ENCODE results near the gene MFSD6. TPM values are rescaled to one million over a fixed set of nuclear protein-coding genes. Genes with fewer than 3 reads are reported as not detected.

MFSD6 gene
- total and polyA plus RNA-seq, 2 of the 8 experiments (the other 6 are each of a cell fraction or from before 2014, with no cell fraction given), result 1.8 to 5.1 TPM

DNA sequence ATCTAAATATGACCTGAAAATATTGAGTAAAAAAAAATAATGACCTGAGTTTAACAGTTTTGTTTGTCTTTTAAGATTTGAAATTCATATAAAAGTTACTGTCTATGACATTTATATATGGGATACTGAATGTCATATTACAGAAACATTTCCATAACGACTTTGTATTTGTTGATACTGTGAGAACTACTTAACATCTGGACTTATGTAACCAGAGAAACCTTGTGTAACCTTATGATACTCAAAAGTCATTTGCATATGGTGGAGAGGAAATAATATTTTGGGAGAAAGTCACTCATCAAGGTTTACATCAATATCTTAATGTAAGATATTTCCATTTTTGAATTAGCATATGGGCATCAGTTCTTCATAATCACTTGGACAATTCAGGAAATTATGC lies 12.6 kb downstream of the MFSD6 start:
- Histone ChIP-seq H2BK120ac (replicated peaks; ENCODE audit: low read depth, low read length) (no peak overlapping the region), H2BK15ac (ENCODE audit: low read length) (no peak overlapping the region), H3K56ac (replicated peaks; ENCODE audit: insufficient read length, low read depth, low read length) (no peak overlapping the region), H3K23ac (ENCODE audit: insufficient read length) (no peak overlapping the region), H3K27me3 (replicated peaks in 1 of 4; ENCODE audit: control insufficient read depth in 3 of 4, extremely low read depth in 1 of 4, insufficient read depth in 3 of 4, low read length in 3 of 4) (no peaks in the 10 kb centered on the region), H3K4me2 (ENCODE audit: insufficient read depth in 1 of 2, low read depth in 2 of 2, low read length in 2 of 2) (no peak overlapping the region), H3K4me1 (replicated peaks in 1 of 4; ENCODE audit: control insufficient read depth in 3 of 4, insufficient read depth in 4 of 4, low read length in 3 of 4) (no peaks in the 10 kb centered on the region), H3K79me1 (ENCODE audit: low read depth, low read length) (no peaks in the 10 kb centered on the region), H3K36me3 (ENCODE audit: control insufficient read depth in 2 of 4, insufficient read depth in 4 of 4, low read length in 3 of 4) (no peaks in the 10 kb centered on the region), H3K4ac (replicated peaks; ENCODE audit: insufficient read length, low read depth, low read length) (no peak overlapping the region), H3K18ac (ENCODE audit: extremely low read depth, low read length) (no peak overlapping the region), H3K79me2 (ENCODE audit: control insufficient read depth in 1 of 2, insufficient read depth in 2 of 2, low read length in 2 of 2) (no peaks in the 10 kb centered on the region), H3K9ac (replicated peaks in 1 of 4; ENCODE audit: extremely low read depth in 1 of 4, low read depth in 3 of 4, low read length in 3 of 4) (no peak overlapping the region), H3K9me3 (ENCODE audit: insufficient read depth in 2 of 2, low read depth in 1 of 2, low read length in 1 of 2) (no peaks in the 10 kb centered on the region), H3K4me3 (ENCODE audit: extremely low read depth in 1 of 4, insufficient read depth in 2 of 4, low read depth in 3 of 4, low read length in 4 of 4) (no peak overlapping the region), H2BK20ac (ENCODE audit: low read length) (no peak overlapping the region), H3K27ac (ENCODE audit: low read depth, low read length) (no peak overlapping the region), H4K91ac (replicated peaks; ENCODE audit: insufficient read length, low read length) (no peak overlapping the region), H2AK5ac (ENCODE audit: low read depth, low read length) (no peak overlapping the region), H3K14ac (ENCODE audit: insufficient read length) (no peak overlapping the region), H2BK5ac (ENCODE audit: low read depth, low read length) (no peak overlapping the region), H3K23me2 (ENCODE audit: low read depth, low read length) (no peaks in the 10 kb centered on the region), H4K8ac (ENCODE audit: extremely low read depth, insufficient read depth, low read length) (no peak overlapping the region), H4K5ac (ENCODE audit: insufficient read length, low read depth, low read length) (no peak overlapping the region), H2AFZ (ENCODE audit: low read length) (no peak overlapping the region), H2BK12ac (ENCODE audit: low read depth, low read length) (no peak overlapping the region), H4K20me1 (replicated peaks in 1 of 2; ENCODE audit: control insufficient read depth in 1 of 2, insufficient read depth in 2 of 2, low read length in 2 of 2) (no peaks in the 10 kb centered on the region)
- CTCF ChIA-PET (ENCODE audit: partially characterized antibody), result no interaction called here
- no peak for DNase-seq (ENCODE audit: low read depth in 1 of 2, low spot score in 2 of 2)
- 81% methylated on average over 1 of the region's 1 CpG; no CpG with 5 or more reads in 1 of the 2 experiments for WGBS, 2 experiments (ENCODE audit: extremely low coverage in 1 of 2, insufficient coverage in 1 of 2, insufficient read length in 1 of 2, insufficient replicate concordance in 2 of 2, low coverage in 1 of 2, low lambda C conversion rate in 2 of 2, missing lambda C conversion rate in 1 of 2)
- FAIRE-seq, result no peak
- POLR2A ChIA-PET (ENCODE audit: partially characterized antibody), result no interaction called here
- no peak for TF ChIP-seq SIX5 (IDR thresholded peaks at IDR 0.05; ENCODE audit: low read depth, low read length)
